Upper lobe of left lung (tissue), 6 donors: ENCODE measurements around the gene TTC28. TPM values are rescaled to one million over a fixed set of nuclear protein-coding genes. Genes with fewer than 3 reads are reported as not detected.

Source experiments
- ATAC-seq, 2 donors: fragments of 200-7000 bp; cut with Tn5 transposase; one replicate each; pipeline ENCODE4 v1.9.1; 2022; ENCODE audit warnings: mild to moderate bottlenecking in 2 of 2, moderate library complexity in 2 of 2; ENCODE audit not compliant: low FRiP score in 2 of 2
- DNase-seq, 2 donors: peaks; one replicate each; pipeline ENCODE4 v3.0.0-alpha.2; 2019 to 2020
- H3K27ac ChIP-seq, 4 donors: fragments of 200-600 bp; sonication (generic); one replicate each; pipeline ENCODE4 v1.5.1; 2016 to 2019
- H3K27me3 ChIP-seq, 4 donors: fragments of 200-600 bp; sonication (generic); one replicate each; pipeline ENCODE4 v1.5.1; 2017 to 2019
- H3K36me3 ChIP-seq, 4 donors: fragments of 200-600 bp; sonication (generic); one replicate each; pipeline ENCODE4 v1.5.1; 2016 to 2019
- H3K4me1 ChIP-seq, 4 donors: fragments of 200-600 bp; sonication (generic); one replicate each; pipeline ENCODE4 v1.5.1; 2018 to 2019
- H3K4me3 ChIP-seq, 4 donors: fragments of 200-600 bp; sonication (generic); one replicate each; pipeline ENCODE4 v1.5.1; 2017 to 2019; ENCODE audit warnings: mild to moderate bottlenecking in 2 of 4, moderate library complexity in 1 of 4
- H3K9me3 ChIP-seq, 4 donors: fragments of 200-600 bp; sonication (generic); one replicate each; pipeline ENCODE4 v1.5.1; 2018 to 2019
- CTCF ChIP-seq, 6 experiments: fragments of 450-650 bp in 4 of 6; fragments of 200-600 bp in 2 of 6; sonication (generic) in 2 of 6; IDR thresholded peaks; one replicate each; pipeline ENCODE4 v1.5.1; 2016 to 2019; ENCODE audit warnings: antibody characterized with exemption in 6 of 6
- EP300 ChIP-seq, 4 donors: sonication (generic); formaldehyde crosslinking; IDR thresholded peaks; one replicate each; pipeline ENCODE4 v1.5.1; 2017; ENCODE audit warnings: antibody characterized with exemption in 4 of 4, control low read depth in 2 of 4
- POLR2A ChIP-seq, 4 donors: fragments of 450-650 bp; IDR thresholded peaks; one replicate each; pipeline ENCODE4 v1.5.1; 2016 to 2017; ENCODE audit warnings: antibody characterized with exemption in 4 of 4, mild to moderate bottlenecking in 2 of 4
- POLR2AphosphoS5 ChIP-seq, 2 donors: sonication (generic); formaldehyde crosslinking; IDR thresholded peaks; one replicate each; pipeline ENCODE4 v1.5.1; 2017; ENCODE audit warnings: antibody characterized with exemption in 2 of 2
- WGBS, 2 donors: methylation state at CpG; one replicate each; pipeline ENCODE4 v1.1.5; 2017 to 2018; 5-methylcytosine and 5-hydroxymethylcytosine counted together
- total RNA-seq, 6 donors: library from RNA; depleted of rRNA in 4 of 6; stranded (reverse); fragments of >200 nt in 4 of 6; gene quantifications; one replicate each; pipeline versions ENCODE4 v1.1.0 to v1.2.1, GENCODE V29; 2016 to 2021
- donor health status: DM: no; HTN: no; CAD: no; lungs with moderate emphysema.
- donor health status: DM: no; HTN: yes; CAD: no; lungs with severe emphysema.

The TTC28 gene
- total RNA-seq, 6 donors from 2014 or later = 30.1 to 69.4 (median 41.4) TPM

- ATAC-seq (no peak), DNase-seq (no peak)
- peaks cover 35 to 42% (median 38%) of the 10 kb centered on the region in 4 donors for H3K4me1 ChIP-seq
These were observed 651.9 kb downstream of the TTC28 start for GRCh38 chr22:28027453-28028448.

GRCh38 chr22:28025866-28026575, 653.6 kb downstream of the TTC28 start:
- Histone ChIP-seq H3K4me1 (peaks cover 34 to 49% (median 39%) of the 10 kb centered on the region in 4 donors), H3K9me3 (no peaks in the 10 kb centered on the region), H3K36me3 (peaks cover 0 to 7% (median 0%) of the 10 kb centered on the region in 4 donors), H3K4me3 (no peak overlapping the region), H3K27me3 (no peaks in the 10 kb centered on the region), H3K27ac (no peak overlapping the region)
- DNase-seq (no peak), ATAC-seq (no peak)
- WGBS, 2 donors = 92 to 93% methylated on average over 8 to 12 of the region's 12 CpGs
- TF ChIP-seq CTCF (IDR thresholded peaks at IDR 0.05) (no peak), POLR2AphosphoS5 (IDR thresholded peaks at IDR 0.05) (no peak), POLR2A (IDR thresholded peaks at IDR 0.05) (no peak), EP300 (IDR thresholded peaks at IDR 0.05) (no peak)

More at GRCh38 chr22:28027453-28028448, 651.9 kb downstream of the TTC28 start:
- Histone ChIP-seq H3K27ac (peak overlapping the region in 3 of 4 donors; percentile 59 to 87 (median 82)), H3K36me3 (peaks cover 0 to 7% (median 0%) of the 10 kb centered on the region in 4 donors), H3K9me3 (no peaks in the 10 kb centered on the region), H3K4me3 (no peak overlapping the region), H3K27me3 (no peaks in the 10 kb centered on the region)
- 60 to 76% methylated on average over 10 to 13 of the region's 13 CpGs for WGBS, 2 donors
- TF ChIP-seq POLR2A (IDR thresholded peaks at IDR 0.05) (no peak), CTCF (IDR thresholded peaks at IDR 0.05) (no peak), POLR2AphosphoS5 (IDR thresholded peaks at IDR 0.05) (no peak), EP300 (IDR thresholded peaks at IDR 0.05) (no peak)

GRCh38 chr22:28025333-28025732, 654.3 kb downstream of the TTC28 start:
- Histone ChIP-seq H3K27ac (no peak overlapping the region), H3K27me3 (no peaks in the 10 kb centered on the region), H3K9me3 (no peaks in the 10 kb centered on the region), H3K36me3 (peaks cover 0 to 7% (median 0%) of the 10 kb centered on the region in 4 donors), H3K4me1 (peaks cover 35 to 49% (median 40%) of the 10 kb centered on the region in 4 donors), H3K4me3 (no peak overlapping the region)
- DNase-seq (no peak), ATAC-seq (no peak)
- WGBS, 2 donors = 77 to 91% methylated on average over 4 to 7 of the region's 7 CpGs
- TF ChIP-seq POLR2A (IDR thresholded peaks at IDR 0.05) (no peak), CTCF (IDR thresholded peaks at IDR 0.05) (no peak), POLR2AphosphoS5 (IDR thresholded peaks at IDR 0.05) (no peak), EP300 (IDR thresholded peaks at IDR 0.05) (no peak)

- no peaks in the 10 kb centered on the region for H3K9me3 ChIP-seq
- no peak for ATAC-seq
- TF ChIP-seq POLR2AphosphoS5 (IDR thresholded peaks at IDR 0.05) (no peak), EP300 (IDR thresholded peaks at IDR 0.05) (no peak), CTCF (IDR thresholded peaks at IDR 0.05) (no peak), POLR2A (IDR thresholded peaks at IDR 0.05) (no peak)
These were observed 655.2 kb downstream of the TTC28 start for GRCh38 chr22:28024422-28024888.

More at GRCh38 chr22:28024422-28024888, 655.2 kb downstream of the TTC28 start:
- no peak for DNase-seq
- H3K27me3 ChIP-seq = no peaks in the 10 kb centered on the region
- no peak overlapping the region for H3K4me3 ChIP-seq
- peaks cover 0 to 4% (median 0%) of the 10 kb centered on the region in 4 donors for H3K36me3 ChIP-seq
- 87 to 95% methylated on average over 3 to 4 of the region's 4 CpGs for WGBS, 2 donors
- H3K27ac ChIP-seq = peak overlapping the region in 1 of 4 donors; percentile 24
- peaks cover 28 to 48% (median 36%) of the 10 kb centered on the region in 4 donors for H3K4me1 ChIP-seq
